Esophagus muscularis mucosa (tissue), 4 donors: ENCODE data around the gene PTRH1. TPM values are rescaled to one million over a fixed set of nuclear protein-coding genes. Genes with fewer than 3 reads are reported as not detected.

Experiments
- DNase-seq: peaks from one replicate; pipeline ENCODE4 v3.0.0-alpha.2; 2017; ENCODE audit errors: extremely low spot score
- H3K27ac ChIP-seq, 4 donors: fragments of 200-600 bp; sonication (generic); replicated peaks in 1 of 4; 1 replicate in 3 of 4; 2 replicates in 1 of 4; pipeline ENCODE4 v1.5.1; 2016 to 2019; ENCODE audit warnings: mild to moderate bottlenecking in 1 of 4
- H3K27me3 ChIP-seq, 4 donors: fragments of 200-600 bp; sonication (generic); one replicate each; pipeline versions ENCODE4 v1.5.1 to v1.6.0; 2016 to 2019
- H3K36me3 ChIP-seq, 4 donors: fragments of 200-600 bp; sonication (generic); one replicate each; pipeline ENCODE4 v1.5.1; 2016 to 2019
- H3K4me1 ChIP-seq, 4 donors: fragments of 200-600 bp; sonication (generic); one replicate each; pipeline ENCODE4 v1.5.1; 2016 to 2019
- H3K4me3 ChIP-seq, 4 donors: fragments of 200-600 bp; sonication (generic); 1 replicate in 2 of 4; 2 replicates in 2 of 4; pipeline ENCODE4 v1.5.1; 2016 to 2019; ENCODE audit warnings: mild to moderate bottlenecking in 4 of 4, moderate library complexity in 1 of 4
- H3K9me3 ChIP-seq, 4 donors: fragments of 200-600 bp; sonication (generic); 1 replicate in 3 of 4; 2 replicates in 1 of 4; pipeline ENCODE4 v1.5.1; 2016 to 2019
- CTCF ChIP-seq, 3 experiments: fragments of 200-600 bp in 2 of 3; fragments of 450-650 bp in 1 of 3; sonication (generic) in 2 of 3; IDR thresholded peaks; one replicate each; pipeline ENCODE4 v1.5.1; 2017 to 2019; ENCODE audit warnings: antibody characterized with exemption in 3 of 3, mild to moderate bottlenecking in 2 of 3, moderate library complexity in 1 of 3
- EP300 ChIP-seq: sonication (generic); formaldehyde crosslinking; IDR thresholded peaks from one replicate; pipeline ENCODE4 v1.6.1; 2017; ENCODE audit warnings: antibody characterized with exemption
- POLR2A ChIP-seq: fragments of 450-650 bp; IDR thresholded peaks from one replicate; pipeline ENCODE4 v1.6.1; 2017; ENCODE audit warnings: antibody characterized with exemption, moderate library complexity, mild to moderate bottlenecking, low read depth
- POLR2AphosphoS5 ChIP-seq, 2 donors: sonication (generic); formaldehyde crosslinking; IDR thresholded peaks; one replicate each; pipeline ENCODE4 v1.6.1; 2017; ENCODE audit warnings: antibody characterized with exemption in 2 of 2
- WGBS: methylation state at CpG from one replicate; pipeline ENCODE4 v1.1.5; 2018; 5-methylcytosine and 5-hydroxymethylcytosine counted together
- intact Hi-C: fragments of 100-400 bp; cut with DNase I; formaldehyde crosslinking; loops from one replicate; pipeline ENCODE4 v1.15.1; 2023
- total RNA-seq, 4 donors: library from RNA; depleted of rRNA; stranded (reverse); fragments of >200 nt; gene quantifications; one replicate each; pipeline versions ENCODE4 v1.1.0 to v1.2.1, GENCODE V29; 2016

PTRH1 gene
- total RNA-seq, 4 donors from 2014 or later, result 16.8 to 23.5 (median 20.5) TPM

DNA sequence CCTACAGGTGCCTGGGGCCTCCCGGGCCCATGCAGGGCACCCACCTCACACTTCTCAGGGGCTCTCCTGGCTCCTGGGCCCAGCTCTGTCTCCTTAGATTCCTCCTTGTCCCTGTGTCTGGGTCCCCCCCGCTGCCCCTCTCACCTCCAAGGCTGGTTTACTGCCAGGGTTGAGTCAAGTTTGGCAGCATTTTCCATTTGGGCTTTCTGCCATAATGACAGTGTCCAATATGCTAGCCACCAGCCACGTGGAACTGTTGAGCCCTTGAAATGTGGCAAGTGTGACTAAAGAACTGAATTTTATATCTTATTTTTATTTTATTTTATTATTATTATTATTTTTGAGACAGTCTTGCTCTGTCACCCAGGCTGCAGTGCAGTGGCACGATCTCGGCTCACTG, 2.3 kb upstream of the PTRH1 start:
- WGBS, result 83% methylated on average over 5 of the region's 5 CpGs
- no peak for DNase-seq
- H3K27me3 ChIP-seq, result peaks cover 0 to 13% (median 0%) of the 10 kb centered on the region in 4 donors
- H3K4me1 ChIP-seq, result peaks cover 16 to 26% (median 21%) of the 10 kb centered on the region in 4 donors
- H3K36me3 ChIP-seq, result no peaks in the 10 kb centered on the region
- no peak overlapping the region for H3K27ac ChIP-seq
- H3K9me3 ChIP-seq, result no peaks in the 10 kb centered on the region
- H3K4me3 ChIP-seq, result no peak overlapping the region
- TF ChIP-seq POLR2A, result no peak
- TF ChIP-seq CTCF (IDR thresholded peaks at IDR 0.05), result no peak
- no peak for TF ChIP-seq POLR2AphosphoS5 (IDR thresholded peaks at IDR 0.05)
- TF ChIP-seq EP300, result no peak
- intact Hi-C loops, result loop anchor here (5.0 kb wide), 1 partner anchor 105 kb away; the partner anchor contains the start of gene STXBP1

DNA sequence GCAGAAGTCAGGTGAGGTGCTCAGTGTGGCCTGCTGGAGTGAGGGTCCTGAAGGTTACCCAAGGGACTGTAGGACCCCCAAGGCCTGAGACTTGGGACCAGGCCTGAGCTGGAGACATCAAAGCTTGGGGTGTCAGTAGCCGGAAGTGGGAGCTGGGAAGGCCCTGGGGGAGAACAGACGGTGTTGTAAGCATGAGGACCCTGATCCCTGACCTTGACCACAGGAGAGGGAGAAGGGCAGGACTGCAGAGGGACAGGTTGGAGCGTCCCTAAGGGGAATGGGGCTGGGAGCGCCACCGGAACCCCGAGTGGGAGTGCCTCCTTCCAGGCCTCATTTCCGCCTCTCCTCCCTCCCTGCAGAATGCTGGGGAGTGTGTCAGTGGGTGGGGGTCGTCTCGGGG, 949 bp upstream of the PTRH1 start:
- DNase-seq, result no peak
- peaks cover 0 to 7% (median 2%) of the 10 kb centered on the region in 4 donors for H3K36me3 ChIP-seq
- peaks cover 0 to 11% (median 0%) of the 10 kb centered on the region in 4 donors for H3K27me3 ChIP-seq
- no peaks in the 10 kb centered on the region for H3K9me3 ChIP-seq
- no peak for TF ChIP-seq POLR2AphosphoS5 (IDR thresholded peaks at IDR 0.05)
- no peak for TF ChIP-seq CTCF (IDR thresholded peaks at IDR 0.05)
- H3K4me3 ChIP-seq, result peak overlapping the region; percentile 77 to 87 (median 78)
- peaks cover 16 to 26% (median 21%) of the 10 kb centered on the region in 4 donors for H3K4me1 ChIP-seq
- 82% methylated on average over 7 of the region's 9 CpGs for WGBS
- intact Hi-C loops, result loop anchor here (5.0 kb wide), 1 partner anchor 104 kb away; the partner anchor contains the start of gene STXBP1
- peak overlapping the region; percentile 75 to 88 (median 82) for H3K27ac ChIP-seq

GRCh38 chr9:127714951-127715469, 453 bp downstream of the PTRH1 start:
- 0% methylated on average over 8 of the region's 44 CpGs for WGBS
- Histone ChIP-seq H3K36me3 (peaks cover 0 to 7% (median 2%) of the 10 kb centered on the region in 4 donors), H3K9me3 (no peaks in the 10 kb centered on the region), H3K4me3 (peak overlapping the region; percentile 77 to 87 (median 78)), H3K27ac (peak overlapping the region; percentile 75 to 88 (median 82)), H3K4me1 (peaks cover 16 to 26% (median 21%) of the 10 kb centered on the region in 4 donors), H3K27me3 (peaks cover 0 to under 1% (median 0%) of the 10 kb centered on the region in 4 donors)
- TF ChIP-seq POLR2AphosphoS5 (IDR thresholded peaks at IDR 0.05) (no peak), EP300 (no peak), CTCF (IDR thresholded peaks at IDR 0.05) (no peak), POLR2A (no peak)
- DNase-seq, result no peak
- intact Hi-C loops, result loop anchor here (5.0 kb wide), 1 partner anchor 103 kb away; the partner anchor contains the start of gene STXBP1

DNA sequence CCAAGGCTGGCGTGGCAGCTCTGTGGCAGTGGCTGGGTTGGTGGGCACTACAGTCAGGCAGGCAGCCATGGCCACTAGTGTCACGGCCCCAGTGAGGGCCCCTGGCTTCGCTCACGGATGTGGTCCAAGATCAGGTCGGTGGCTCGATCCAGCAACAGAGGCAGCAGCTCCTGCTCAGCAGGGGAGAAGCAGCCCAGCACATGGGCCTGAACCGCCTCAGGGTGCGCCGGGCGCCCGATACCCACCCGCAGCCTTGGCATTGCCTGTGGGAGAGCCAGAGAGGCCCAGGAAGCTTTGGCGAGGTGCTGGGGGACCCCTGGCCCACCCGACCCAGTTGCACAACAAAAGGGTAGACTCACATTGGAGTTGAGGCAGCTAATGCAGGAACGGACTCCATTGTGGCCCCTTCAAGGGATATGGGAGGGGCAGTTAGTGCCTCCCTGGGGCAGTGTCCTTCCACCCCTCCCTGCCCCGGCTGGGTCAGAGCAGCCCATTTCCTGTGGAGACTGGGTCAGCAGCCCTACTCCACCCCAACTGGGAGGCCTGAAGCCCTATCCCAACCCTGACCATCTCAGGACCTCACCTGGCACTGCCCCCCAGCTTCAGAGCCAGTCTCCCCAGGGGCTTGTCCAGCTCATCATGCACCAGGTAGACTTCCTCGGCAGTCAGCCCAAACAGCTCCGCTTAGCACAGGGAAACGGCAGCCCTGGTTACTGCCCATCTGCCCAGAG, 1.3 kb downstream of the PTRH1 start:
- intact Hi-C loops, result no loop called here
- H3K4me1 ChIP-seq, result peaks cover 16 to 26% (median 21%) of the 10 kb centered on the region in 4 donors
- H3K36me3 ChIP-seq, result peaks cover 0 to 7% (median 2%) of the 10 kb centered on the region in 4 donors
- DNase-seq, result no peak
- peak overlapping the region; percentile 77 to 87 (median 78) for H3K4me3 ChIP-seq
- H3K9me3 ChIP-seq, result no peaks in the 10 kb centered on the region
- H3K27ac ChIP-seq, result no peak overlapping the region
- H3K27me3 ChIP-seq, result no peaks in the 10 kb centered on the region
- TF ChIP-seq POLR2AphosphoS5 (IDR thresholded peaks at IDR 0.05) (no peak), POLR2A (no peak), CTCF (IDR thresholded peaks at IDR 0.05) (no peak), EP300 (no peak)
- WGBS, result 76% methylated on average over 5 of the region's 19 CpGs
